Inflammatory macrophage treated with lipopolysaccharide for 1 hour (primary cell): ENCODE data around the gene PCBP1.
A peak's percentile ranks its signal among the peaks of the same experiment; 100 is the strongest.
"Not testable (repeated sequence)": the region's sequence is repeated elsewhere in the genome, so short reads cannot be mapped to it uniquely, and the experiment has no call there.

Experiments
- DNase-seq, 2 donors: peaks; one replicate each; pipeline ENCODE4 v3.0.0-alpha.2; 2020 to 2022

Gene PCBP1

DNA sequence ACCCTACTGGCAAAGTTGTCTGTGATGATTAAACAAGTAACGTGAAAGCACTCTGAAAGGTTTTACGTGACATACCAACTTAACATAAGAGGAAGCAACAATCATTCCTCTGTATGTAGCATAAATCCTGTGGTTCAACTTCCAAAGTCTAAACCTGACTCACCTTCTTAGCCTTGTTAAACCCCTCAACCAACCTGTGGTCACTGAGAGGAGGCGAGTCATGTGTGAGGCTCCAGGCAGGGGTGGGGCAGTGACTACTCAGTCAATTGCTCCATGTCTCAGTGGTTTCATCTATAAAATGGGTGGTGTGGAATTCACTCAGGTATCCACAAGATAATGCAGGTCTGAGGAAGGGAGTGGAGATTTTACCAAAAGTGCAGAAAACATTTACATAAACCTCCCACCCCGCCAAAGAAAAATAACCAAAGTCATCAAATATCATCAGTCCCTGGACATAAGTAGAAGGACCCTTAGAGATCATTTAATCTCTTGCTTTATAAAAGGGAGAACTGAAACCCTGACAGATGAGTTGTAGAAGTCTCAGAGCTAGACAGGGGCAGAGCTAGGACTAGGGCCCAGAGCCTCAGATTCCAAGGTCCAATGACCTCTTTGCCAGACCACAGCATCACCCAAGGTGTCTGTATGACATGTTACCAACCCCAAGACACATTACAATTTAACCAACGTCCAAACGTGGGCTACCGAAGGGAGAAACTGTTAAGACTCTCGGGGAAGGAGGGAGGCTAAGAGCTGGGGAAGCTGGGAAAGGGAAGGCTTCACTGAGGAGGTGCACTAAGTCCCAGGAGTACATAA, 3.7 kb upstream of the PCBP1 start:
- DNase-seq: no peak

DNA sequence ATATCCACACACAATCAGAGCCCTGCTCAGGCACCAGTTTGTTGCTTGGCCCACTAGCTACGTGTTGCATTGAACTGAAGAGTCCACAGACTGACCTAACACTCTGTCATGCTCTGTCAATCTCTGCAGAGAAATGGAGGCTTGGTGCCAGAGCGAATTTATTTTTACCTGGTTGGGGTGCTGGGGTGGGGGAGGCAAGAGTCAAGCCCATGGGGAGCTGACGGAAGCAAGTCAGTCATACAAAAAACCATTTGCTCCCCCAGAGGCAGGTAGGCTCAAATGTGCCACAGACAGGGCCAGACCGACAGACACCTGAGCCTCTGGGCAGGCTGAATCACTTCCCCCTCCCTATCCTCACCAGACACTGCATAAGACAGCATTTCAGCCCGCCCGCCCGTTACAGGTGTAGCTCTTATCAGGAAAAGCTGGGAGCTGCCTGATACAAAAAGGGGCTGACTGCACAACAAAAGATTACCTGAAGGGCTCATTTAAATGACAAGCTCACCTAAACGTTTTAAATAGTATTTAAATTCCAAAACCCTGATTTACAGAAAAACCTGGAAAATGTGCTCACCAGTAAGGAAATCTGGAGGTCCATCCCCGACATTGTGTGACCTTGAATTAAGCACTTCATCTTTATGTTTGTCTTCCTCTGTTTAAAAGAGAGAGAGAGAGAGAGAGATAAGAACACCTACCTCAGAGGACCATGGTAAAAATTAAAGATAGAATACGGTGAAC, 2.1 kb upstream of the PCBP1 start:
- DNase-seq: no peak

DNA sequence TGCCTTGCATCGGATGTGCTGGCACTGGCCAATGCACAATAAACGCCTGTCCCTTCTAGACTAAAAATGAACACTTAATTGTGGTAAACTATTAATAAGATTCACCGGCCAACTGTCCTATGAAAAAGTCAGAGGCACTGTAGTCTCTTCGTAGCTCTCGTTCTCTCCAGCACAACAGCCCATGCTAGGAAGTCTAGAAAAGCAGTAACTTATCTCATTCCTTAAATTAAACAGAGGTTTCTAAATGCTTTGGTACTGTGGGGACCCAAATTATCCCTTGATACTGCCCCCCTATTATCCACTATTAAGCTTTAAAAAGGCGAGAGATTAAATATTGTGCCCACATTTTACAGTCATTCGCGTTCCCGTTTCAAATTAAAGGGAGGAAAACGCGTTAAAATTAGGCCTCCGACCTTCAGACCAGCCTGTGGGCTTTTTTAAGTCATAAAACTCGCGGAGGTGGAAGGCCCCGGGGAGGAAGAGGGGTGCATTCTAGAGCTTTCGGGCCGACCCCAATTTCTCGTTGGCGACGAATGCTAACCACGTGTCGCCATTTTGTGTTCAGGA, 1.5 kb upstream of the PCBP1 start:
- no peak for DNase-seq

DNA sequence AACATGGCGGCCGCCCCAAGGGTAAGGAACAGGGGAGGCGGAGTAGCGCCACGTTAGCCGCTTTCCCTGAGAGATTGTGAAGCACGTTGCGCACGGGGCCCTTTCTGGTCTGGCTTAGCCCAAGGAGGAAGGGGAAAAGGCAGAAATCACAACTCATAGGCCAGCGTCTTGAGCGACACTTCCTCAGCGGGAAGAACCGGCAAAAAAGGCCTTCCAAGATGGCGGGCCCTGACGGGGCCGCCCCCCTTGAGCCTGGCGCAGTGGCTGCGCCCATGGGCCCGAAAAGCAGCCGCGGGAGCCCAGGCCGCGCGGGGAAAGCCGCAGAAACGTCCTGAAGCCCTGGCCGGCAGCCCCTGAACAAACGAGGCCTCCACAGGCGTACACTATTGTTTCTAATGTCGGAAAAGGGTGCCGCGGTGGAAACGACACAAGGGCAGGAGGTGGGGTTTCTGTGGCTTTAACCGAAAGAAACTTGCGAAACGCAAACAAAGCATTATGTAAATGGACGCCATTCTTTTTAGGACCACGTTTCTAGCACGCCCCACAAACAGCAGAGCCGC, 919 bp upstream of the PCBP1 start:
- DNase-seq: peak; percentile 86 to 87

DNA sequence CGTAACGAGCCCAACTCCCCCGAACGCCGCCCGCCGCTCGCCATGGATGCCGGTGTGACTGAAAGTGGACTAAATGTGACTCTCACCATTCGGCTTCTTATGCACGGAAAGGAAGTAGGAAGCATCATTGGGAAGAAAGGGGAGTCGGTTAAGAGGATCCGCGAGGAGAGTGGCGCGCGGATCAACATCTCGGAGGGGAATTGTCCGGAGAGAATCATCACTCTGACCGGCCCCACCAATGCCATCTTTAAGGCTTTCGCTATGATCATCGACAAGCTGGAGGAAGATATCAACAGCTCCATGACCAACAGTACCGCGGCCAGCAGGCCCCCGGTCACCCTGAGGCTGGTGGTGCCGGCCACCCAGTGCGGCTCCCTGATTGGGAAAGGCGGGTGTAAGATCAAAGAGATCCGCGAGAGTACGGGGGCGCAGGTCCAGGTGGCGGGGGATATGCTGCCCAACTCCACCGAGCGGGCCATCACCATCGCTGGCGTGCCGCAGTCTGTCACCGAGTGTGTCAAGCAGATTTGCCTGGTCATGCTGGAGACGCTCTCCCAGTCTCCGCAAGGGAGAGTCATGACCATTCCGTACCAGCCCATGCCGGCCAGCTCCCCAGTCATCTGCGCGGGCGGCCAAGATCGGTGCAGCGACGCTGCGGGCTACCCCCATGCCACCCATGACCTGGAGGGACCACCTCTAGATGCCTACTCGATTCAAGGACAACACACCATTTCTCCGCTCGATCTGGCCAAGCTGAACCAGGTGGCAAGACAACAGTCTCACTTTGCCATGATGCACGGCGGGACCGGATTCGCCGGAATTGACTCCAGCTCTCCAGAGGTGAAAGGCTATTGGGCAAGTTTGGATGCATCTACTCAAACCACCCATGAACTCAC, 673 bp downstream of the PCBP1 start:
- peak; percentile 60 to 73 for DNase-seq

DNA sequence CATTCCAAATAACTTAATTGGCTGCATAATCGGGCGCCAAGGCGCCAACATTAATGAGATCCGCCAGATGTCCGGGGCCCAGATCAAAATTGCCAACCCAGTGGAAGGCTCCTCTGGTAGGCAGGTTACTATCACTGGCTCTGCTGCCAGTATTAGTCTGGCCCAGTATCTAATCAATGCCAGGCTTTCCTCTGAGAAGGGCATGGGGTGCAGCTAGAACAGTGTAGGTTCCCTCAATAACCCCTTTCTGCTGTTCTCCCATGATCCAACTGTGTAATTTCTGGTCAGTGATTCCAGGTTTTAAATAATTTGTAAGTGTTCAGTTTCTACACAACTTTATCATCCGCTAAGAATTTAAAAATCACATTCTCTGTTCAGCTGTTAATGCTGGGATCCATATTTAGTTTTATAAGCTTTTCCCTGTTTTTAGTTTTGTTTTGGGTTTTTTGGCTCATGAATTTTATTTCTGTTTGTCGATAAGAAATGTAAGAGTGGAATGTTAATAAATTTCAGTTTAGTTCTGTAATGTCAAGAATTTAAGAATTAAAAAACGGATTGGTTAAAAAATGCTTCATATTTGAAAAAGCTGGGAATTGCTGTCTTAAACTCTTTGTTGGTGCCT, 1.4 kb downstream of the PCBP1 start:
- DNase-seq: no peak

DNA sequence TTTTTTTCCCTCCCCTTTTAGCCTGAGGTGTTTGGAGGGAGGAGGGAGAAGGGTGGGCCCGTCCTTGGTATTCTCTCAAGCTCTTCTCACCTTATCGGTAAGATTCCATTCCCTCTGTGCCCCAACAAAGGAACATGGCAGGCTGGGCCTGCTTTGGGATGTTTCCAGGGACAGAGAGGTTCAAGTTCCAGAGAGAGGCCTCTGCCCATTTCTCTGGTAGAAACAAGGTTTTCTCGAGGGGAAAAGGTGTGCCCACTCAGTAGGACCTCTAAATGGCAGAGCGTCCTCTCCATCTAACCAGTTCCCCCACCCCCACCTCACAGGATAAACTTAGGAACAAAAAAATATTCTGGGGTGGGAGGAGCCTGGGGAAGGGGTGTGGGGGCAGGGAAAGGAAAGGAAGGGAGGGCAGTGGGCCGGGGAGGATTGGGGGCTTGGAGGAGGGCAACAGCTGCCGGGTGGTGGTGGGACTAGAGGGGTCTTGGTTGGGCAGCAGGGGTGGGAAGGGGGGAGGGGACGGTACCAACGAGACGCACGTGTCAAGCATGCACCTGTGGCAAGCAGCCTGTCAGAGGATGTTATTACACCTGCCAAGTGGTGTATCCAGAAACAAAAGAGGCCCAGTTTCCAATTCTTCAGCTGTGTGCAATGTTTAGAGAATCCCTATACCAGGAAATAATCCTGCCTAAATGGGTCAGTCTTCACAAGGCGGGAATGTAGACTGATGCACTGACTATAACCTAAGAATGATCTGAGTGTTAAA, 2.1 kb downstream of the PCBP1 start:
- DNase-seq: no peak

DNA sequence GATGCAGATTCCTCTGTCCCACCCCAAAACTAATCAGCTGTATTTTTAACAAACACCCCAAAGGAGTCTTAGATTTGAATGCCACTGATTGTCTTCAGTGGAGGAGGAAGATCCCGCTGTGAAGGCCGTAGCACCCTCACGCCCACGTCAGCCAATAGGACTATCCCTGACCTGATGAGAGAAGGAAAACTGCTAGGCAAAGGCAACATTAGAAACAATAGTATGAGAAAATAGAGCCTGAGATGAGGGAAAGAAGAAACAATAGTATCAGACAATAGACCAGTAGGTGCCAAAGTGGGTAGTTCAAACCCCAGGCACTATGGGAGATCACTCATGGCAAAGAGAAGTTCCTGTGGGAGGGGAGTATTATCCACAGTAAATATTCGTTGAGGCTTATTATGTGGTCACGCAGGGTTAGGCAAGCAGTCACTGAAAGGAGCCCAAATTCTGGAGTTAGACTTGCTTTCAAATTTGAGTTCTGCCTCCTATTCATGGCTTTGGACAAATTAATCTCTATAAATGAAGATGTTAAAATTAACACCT, 2.8 kb downstream of the PCBP1 start:
- DNase-seq: peak in 1 of 2 donors; percentile 44

DNA sequence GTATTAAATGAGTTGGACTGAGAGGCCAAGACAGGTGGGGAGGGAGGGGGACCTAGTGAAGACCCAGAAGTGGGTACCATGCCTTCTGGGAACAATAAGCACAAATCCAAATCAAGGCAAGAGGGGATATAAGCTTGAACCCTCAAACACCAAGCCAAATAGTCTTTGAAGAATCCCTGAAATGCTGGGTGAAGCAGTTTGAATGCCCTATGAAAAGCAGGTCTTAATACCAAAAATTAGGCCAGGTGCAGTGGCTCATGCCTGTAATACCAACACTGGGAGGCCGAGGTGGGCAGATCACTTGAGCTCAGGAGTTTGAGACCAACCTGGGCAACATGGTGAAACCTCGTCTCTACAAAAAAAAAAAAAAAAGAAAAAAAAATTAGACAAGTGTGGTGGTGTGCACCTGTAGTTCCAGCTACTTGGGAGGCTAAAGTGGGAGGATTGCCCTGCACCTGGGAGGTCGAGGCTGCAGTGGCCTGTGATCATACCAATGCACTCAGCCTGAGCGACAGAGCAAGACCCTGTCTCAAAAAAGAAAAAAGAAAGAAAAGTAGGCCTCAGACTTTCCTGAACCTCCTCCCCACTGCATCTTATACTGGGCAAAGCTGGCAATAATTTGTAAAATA, 3.5 kb downstream of the PCBP1 start:
- DNase-seq: no peak

DNA sequence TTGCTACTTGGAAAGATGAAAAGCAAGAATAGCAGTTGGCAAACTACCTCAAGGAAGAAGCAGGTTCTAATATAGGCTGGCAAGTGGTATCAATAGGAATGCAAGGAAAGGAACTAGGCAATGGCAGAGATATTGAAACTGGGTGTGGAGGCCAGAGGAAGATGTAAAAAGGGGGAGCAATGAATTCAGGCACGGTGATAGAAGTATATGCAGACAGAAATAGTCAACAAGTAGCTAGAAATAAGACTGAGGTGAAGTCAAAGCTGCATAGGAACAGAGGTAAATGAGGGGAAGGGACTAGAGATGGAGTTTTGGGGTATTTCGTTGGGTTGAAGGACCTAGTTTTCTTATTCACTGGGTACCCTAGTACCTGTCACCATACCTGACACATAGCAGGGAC, 4.1 kb downstream of the PCBP1 start:
- no peak for DNase-seq

DNA sequence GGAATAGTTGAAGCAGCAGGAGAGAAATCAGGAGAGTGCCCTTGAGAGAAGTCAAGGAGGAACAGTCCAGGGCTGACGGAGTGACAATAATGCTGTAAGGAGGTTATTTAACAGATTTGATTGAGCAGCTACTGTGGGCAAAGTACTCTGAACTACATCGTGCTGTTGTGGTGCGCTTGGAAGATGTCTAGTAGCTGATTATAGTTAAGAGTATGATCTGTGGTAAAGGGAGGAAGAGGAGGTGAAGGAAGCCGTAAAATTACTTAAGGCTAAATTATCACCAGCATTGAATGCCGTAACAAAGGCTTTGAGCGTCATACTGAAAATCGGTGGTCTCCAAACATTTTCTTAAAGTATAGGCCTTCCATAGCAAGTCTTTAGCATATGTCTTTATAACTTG, 4.5 kb downstream of the PCBP1 start:
- no peak for DNase-seq

DNA sequence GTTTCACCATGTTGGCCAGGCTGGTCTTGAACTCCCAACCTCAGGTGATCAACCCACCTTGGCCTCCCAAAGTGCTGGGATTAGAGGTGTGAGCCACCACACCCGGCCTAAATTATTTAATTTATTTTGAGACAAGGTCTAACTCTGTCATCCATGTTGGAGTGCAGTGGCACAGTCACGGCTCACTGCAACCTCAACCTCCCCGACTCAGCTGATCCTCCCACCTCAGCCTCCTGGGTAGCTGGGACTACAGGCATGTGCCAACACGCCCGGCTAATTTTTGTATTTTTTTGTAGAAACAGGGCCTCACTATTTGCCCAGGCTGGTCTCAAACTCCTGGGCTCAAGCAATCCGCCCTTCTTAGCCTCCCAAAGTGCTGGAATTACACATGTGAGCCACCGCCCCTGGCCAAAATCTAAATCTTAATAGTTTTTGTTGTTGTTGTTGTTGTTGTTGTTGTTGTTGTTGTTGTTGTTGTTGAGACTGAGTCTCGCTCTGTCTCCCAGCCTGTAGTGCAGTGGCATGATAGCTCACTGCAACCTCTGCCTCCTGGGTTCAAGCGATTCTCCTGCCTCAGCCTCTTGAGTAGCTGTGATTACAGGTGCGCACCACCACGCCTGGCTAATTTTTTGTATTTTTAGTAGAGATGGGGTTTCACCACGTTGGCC, 5.4 kb downstream of the PCBP1 start:
- not testable (repeated sequence) for DNase-seq

DNA sequence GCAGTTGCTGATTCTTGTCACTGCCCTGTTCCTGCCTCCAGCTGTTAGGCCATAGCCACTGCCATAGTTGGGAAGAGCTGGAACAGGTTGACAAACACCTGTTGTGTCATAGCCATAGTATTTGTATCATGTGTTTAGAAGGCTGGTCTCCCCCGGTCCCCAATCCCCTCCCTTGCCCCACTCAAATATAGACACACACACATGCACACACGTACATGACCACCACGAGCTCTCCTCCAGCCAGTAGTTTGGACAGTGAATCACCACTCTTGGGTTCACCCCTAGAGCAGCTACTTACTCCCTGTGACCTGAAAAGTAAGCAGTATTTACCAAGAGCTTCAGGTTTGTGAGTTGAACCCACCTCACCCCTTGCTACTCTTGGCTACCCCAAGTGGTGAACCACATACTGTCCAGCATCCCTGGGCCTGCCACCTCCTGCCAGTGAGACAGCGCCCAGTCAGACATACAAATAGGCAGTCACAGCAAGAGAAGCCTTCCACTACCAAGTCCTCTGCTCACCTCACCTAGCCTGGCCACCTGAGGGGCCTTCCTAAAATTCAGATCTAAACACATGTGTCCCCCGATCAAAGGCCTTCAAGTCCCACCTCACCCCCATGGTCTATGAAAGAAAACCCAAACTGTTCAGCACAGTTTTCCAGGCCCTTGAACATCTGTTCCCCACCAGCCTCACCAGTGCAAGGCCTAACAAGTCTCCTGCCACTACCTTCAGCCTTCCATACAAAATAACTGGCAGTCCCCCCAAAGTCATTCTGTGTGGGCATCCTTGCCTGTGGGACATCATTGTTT, 7.1 kb downstream of the PCBP1 start:
- DNase-seq: no peak

DNA sequence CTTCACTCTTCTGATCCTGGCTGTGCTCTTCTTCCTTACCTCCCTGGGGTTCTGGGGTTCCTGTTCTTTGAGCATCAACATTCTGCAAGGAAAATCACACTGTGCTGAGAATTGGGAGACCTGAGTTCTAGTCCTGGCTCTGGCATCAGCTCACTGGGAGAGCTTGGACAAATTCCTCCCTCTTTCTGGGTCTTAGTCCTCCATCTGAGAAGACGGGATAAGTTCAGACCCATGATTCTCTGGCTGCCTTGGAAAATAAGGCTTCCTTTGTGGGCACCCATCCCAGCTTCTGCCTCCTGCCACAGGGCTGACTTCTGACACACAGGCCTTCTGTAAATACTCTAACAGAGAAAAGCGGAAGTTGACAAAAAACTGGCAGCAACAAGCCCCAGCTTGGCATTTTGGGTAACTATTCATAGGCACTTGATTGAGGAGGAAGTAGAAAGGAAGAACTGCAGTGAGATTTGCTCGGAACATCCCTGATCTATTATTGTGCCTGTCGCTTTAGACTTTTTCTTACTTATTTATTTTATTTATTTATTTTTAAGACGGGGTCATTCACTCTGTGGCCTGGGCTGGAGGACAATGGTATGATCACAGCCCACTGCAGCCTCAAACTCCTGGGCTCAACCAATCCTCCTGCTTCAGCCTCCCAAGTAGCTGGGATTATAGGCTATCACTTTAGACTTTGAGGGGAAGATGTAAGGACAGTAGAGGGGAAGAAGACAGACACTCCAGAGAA, 7.9 kb downstream of the PCBP1 start:
- peak; percentile 88 to 95 for DNase-seq

DNA sequence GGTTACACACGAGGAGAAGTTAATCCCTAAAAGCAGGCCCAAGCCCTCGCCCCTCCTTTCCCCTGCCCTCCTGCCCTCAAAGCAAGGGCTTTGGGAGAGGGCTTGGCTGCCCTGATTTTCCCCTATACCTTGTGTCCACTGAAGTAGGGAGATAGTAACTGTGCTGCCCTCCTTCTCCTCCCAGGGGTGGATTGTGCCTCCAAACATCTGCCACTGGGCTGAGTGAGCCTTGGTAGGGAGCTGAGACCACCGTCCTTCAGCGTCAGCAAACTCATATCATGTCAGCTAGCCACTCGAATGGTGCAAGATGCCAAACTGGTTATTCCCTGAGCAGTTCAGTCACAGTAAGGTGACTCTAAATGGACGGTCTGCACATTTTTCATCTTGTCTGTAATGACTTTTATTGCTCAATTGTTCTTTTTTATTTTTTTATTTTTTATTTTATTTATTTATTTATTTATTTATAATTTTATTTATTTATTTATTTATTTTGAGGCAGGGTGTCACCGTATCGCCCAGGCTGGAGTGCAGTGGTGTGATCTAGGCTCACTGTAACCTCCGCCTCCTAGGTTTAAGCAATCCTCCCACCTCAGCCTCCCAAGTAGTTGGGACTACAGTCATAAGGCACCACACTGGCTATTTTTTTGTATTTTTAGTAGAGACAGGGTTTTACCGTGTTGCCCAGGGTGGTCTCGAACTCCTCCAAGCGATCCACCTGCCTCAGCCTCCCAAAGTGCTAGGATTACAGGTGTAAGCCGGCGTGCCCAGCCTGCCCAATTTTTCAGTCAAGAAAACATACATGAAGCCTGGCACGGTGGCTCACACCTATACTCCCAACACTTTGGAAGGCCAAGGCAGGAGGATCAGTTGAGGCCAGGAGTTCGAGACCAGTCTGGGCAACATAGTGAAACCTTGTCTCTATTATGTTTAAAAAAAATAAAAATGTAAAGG, 8.7 kb downstream of the PCBP1 start:
- DNase-seq: peak in 1 of 2 donors; percentile 44

DNA sequence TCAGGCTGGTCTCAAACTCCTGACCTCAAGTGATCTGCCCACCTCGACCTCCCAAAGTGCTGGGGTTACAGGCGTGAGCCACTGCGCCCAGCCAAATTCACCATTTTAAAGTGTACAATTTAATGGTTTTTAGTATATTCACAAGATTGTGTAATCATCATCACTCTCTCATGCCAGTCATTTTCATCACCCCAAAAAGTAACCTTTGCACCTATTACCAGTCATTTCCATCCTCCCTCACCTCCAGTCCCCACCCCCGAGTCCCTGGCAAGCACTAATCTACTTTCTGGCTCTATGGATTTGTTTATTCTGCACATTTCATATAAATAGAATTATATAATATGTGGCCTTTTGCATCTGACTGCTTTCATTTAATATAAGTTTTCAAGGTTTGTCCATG, 10.8 kb downstream of the PCBP1 start:
- DNase-seq: no peak

DNA sequence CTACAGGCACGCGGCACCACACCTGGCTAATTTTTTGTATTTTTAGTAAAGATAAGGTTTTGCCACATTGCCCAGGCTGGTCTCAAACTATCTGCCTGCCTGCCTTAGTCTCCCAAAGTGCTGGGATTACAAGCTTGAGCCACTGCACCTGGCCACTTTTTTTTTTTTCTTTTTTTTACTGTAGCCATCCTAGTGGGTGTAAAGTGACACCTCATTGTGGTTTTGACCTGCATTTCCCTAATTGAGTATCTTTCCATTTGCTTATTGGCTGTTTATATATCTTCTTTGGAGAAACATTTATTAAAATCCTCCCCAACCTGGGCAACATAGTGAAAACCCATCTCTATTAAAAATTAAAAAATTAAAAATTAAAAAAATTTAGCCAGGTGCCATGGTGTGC, 12.0 kb downstream of the PCBP1 start:
- no peak for DNase-seq
